ENCODE measurements around the gene PLCB4. TPM values are rescaled to one million over a fixed set of nuclear protein-coding genes. Genes with fewer than 3 reads are reported as not detected.

Gene PLCB4
- total and polyA plus RNA-seq, 3 experiments from 2014 or later, result not detected

DNA sequence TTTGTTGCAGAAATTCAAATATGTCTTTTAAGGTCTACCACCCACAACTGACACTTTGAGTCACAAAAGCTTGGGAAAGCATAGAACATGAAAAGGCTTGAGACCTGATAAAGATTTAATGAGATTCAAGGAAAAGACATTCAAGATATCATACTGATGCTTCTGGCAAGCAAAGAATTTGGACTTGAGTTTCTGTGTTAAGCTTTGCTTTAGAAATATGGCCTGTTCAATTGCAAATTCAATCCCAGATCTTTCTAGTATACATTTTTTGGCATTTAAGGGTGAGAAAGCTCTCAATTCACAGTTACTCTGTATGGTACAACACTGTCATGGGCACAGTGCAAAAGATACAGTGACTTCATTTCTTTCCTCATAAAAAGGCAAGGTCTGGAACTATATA is 406.6 kb downstream of the PLCB4 start:
- no peak overlapping the region for H3K4me3 Mint-ChIP-seq
- POLR2A ChIA-PET, result no interaction called here
- no peak for DNase-seq

GRCh38 chr20:9476174-9476573 is 407.3 kb downstream of the PLCB4 start:
- no peaks in the 10 kb centered on the region for H3K9me3 ChIP-seq (ENCODE audit: low read length)
- ChIA-PET CTCF (no interaction called here), POLR2A (no interaction called here)
- H3K36me3 ChIP-seq (ENCODE audit: insufficient read depth, low read length), result no peaks in the 10 kb centered on the region
- Mint-ChIP-seq H3K9me3 (peaks cover 0 to 5% (median 3%) of the 10 kb centered on the region in 5 donors), H3K27me3 (no peaks in the 10 kb centered on the region), H3K4me1 (no peaks in the 10 kb centered on the region), H3K36me3 (no peaks in the 10 kb centered on the region), H3K4me3 (no peak overlapping the region), H3K27ac (no peak overlapping the region)
- no peaks in the 10 kb centered on the region for H3K27me3 ChIP-seq (ENCODE audit: insufficient read depth, low read length, poor library complexity, severe bottlenecking)
- no peaks in the 10 kb centered on the region for H3K4me1 ChIP-seq (ENCODE audit: insufficient read depth, low read length)
- no peak for DNase-seq
- H3K4me3 ChIP-seq (ENCODE audit: low read length), result no peak overlapping the region
- H3K27ac ChIP-seq (ENCODE audit: low read depth, low read length), result no peak overlapping the region

More for the DNA sequence above, 406.6 kb downstream of the PLCB4 start:
- Histone ChIP-seq H3K27me3 (ENCODE audit: insufficient read depth, low read length, poor library complexity, severe bottlenecking) (no peaks in the 10 kb centered on the region), H3K4me3 (ENCODE audit: low read length) (no peak overlapping the region), H3K9me3 (ENCODE audit: low read length) (no peaks in the 10 kb centered on the region), H3K27ac (ENCODE audit: low read depth, low read length) (no peak overlapping the region), H3K36me3 (ENCODE audit: insufficient read depth, low read length) (no peaks in the 10 kb centered on the region), H3K4me1 (ENCODE audit: insufficient read depth, low read length) (no peaks in the 10 kb centered on the region)
- Mint-ChIP-seq H3K4me1 (no peaks in the 10 kb centered on the region), H3K9me3 (peaks cover 0 to 5% (median 2%) of the 10 kb centered on the region in 5 donors), H3K27me3 (no peaks in the 10 kb centered on the region), H3K36me3 (no peaks in the 10 kb centered on the region), H3K27ac (no peak overlapping the region)
- CTCF ChIA-PET, result no interaction called here

DNA sequence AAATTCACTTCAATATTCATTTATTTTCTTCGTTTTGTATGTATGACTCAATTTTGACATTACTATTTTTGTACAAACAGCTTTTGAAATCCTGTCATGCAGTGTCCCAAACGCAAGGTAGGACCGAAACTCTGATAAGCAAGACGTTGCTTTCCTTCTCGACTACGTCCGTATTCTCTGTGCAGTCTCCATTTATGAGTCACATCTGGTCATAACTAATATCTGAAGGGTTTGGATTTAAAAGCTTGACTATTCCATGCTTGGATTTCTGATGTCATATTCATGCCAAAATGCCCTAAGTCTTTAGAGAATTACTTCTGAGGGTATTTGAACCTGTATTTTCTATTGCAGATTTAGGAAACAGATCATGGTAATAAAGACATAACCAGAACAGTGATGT is 407.8 kb downstream of the PLCB4 start:
- H3K9me3 ChIP-seq (ENCODE audit: low read length), result no peaks in the 10 kb centered on the region
- DNase-seq, result no peak
- no peaks in the 10 kb centered on the region for H3K36me3 ChIP-seq (ENCODE audit: insufficient read depth, low read length)
- Mint-ChIP-seq H3K27ac (no peak overlapping the region), H3K9me3 (peaks cover 0 to 5% (median 3%) of the 10 kb centered on the region in 5 donors), H3K4me3 (no peak overlapping the region), H3K36me3 (no peaks in the 10 kb centered on the region), H3K4me1 (no peaks in the 10 kb centered on the region), H3K27me3 (no peaks in the 10 kb centered on the region)
- H3K4me3 ChIP-seq (ENCODE audit: low read length), result no peak overlapping the region
- H3K27me3 ChIP-seq (ENCODE audit: insufficient read depth, low read length, poor library complexity, severe bottlenecking), result no peaks in the 10 kb centered on the region
- ChIA-PET POLR2A (no interaction called here), CTCF (no interaction called here)
- H3K4me1 ChIP-seq (ENCODE audit: insufficient read depth, low read length), result no peaks in the 10 kb centered on the region
- H3K27ac ChIP-seq (ENCODE audit: low read depth, low read length), result no peak overlapping the region

DNA sequence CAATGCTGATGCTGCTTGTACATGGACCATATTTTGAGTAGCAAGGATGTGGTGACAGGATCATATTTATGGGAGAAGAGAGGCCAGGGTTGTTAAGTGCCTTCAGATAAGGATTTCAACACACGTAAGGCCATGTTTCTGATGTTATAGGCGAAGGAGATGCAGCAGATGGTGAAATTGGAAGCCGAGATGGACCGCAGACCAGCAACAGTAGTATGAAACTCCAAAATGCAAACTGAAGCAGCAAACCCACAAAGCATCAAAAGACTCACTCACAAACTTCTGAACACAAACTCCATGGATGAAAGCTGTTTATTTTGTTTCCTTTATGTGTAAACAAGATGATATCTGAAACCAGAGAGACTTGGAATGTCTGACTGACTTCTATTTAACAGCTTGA is 409.9 kb downstream of the PLCB4 start:
- ChIA-PET POLR2A (no interaction called here), CTCF (no interaction called here)
- H3K4me1 ChIP-seq (ENCODE audit: insufficient read depth, low read length), result no peaks in the 10 kb centered on the region
- DNase-seq, result no peak
- H3K9me3 ChIP-seq (ENCODE audit: low read length), result no peaks in the 10 kb centered on the region
- H3K27me3 ChIP-seq (ENCODE audit: insufficient read depth, low read length, poor library complexity, severe bottlenecking), result no peaks in the 10 kb centered on the region
- H3K4me1 Mint-ChIP-seq, result no peaks in the 10 kb centered on the region
- no peak overlapping the region for H3K27ac Mint-ChIP-seq
- H3K4me3 ChIP-seq (ENCODE audit: low read length), result no peak overlapping the region
- H3K27ac ChIP-seq (ENCODE audit: low read depth, low read length), result no peak overlapping the region
- H3K36me3 ChIP-seq (ENCODE audit: insufficient read depth, low read length), result no peaks in the 10 kb centered on the region
- no peaks in the 10 kb centered on the region for H3K27me3 Mint-ChIP-seq
- no peaks in the 10 kb centered on the region for H3K36me3 Mint-ChIP-seq
- no peak overlapping the region for H3K4me3 Mint-ChIP-seq
- peaks cover 0 to 5% (median 4%) of the 10 kb centered on the region in 5 donors for H3K9me3 Mint-ChIP-seq

DNA sequence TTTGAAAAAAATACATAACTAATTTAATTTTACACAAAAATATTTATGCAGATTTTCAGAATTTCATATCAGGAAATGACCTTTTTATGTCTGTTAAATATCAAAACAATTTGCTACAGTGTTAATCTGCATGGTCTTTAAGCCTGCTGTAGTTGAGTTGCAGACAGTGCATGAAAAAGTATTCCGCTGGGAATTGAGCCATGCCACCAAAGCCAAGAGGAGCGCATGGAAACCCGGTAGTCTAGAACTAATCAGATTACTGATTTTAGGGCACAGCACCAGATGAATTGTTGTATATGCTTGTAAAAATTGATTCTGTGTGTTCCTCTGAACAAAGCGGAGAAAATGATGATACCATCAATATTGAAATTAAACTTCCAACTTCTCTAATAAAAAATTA is 411.2 kb downstream of the PLCB4 start:
- no peak overlapping the region for H3K27ac ChIP-seq (ENCODE audit: low read depth, low read length)
- DNase-seq, result no peak
- H3K4me1 ChIP-seq (ENCODE audit: insufficient read depth, low read length), result no peaks in the 10 kb centered on the region
- peaks cover 0 to 8% (median 4%) of the 10 kb centered on the region in 5 donors for H3K9me3 Mint-ChIP-seq
- no peaks in the 10 kb centered on the region for H3K4me1 Mint-ChIP-seq
- no peaks in the 10 kb centered on the region for H3K9me3 ChIP-seq (ENCODE audit: low read length)
- no peak overlapping the region for H3K4me3 Mint-ChIP-seq
- H3K27me3 ChIP-seq (ENCODE audit: insufficient read depth, low read length, poor library complexity, severe bottlenecking), result no peaks in the 10 kb centered on the region
- H3K36me3 Mint-ChIP-seq, result no peaks in the 10 kb centered on the region
- H3K27ac Mint-ChIP-seq, result no peak overlapping the region
- no peak overlapping the region for H3K4me3 ChIP-seq (ENCODE audit: low read length)
- no peaks in the 10 kb centered on the region for H3K36me3 ChIP-seq (ENCODE audit: insufficient read depth, low read length)
- CTCF ChIA-PET, result no interaction called here
- POLR2A ChIA-PET, result no interaction called here
- no peaks in the 10 kb centered on the region for H3K27me3 Mint-ChIP-seq

GRCh38 chr20:9482180-9482579 is 413.3 kb downstream of the PLCB4 start:
- DNase-seq, result no peak
- Histone ChIP-seq H3K36me3 (ENCODE audit: insufficient read depth, low read length) (no peaks in the 10 kb centered on the region), H3K4me3 (ENCODE audit: low read length) (no peak overlapping the region), H3K27ac (ENCODE audit: low read depth, low read length) (no peak overlapping the region), H3K4me1 (ENCODE audit: insufficient read depth, low read length) (no peaks in the 10 kb centered on the region), H3K27me3 (ENCODE audit: insufficient read depth, low read length, poor library complexity, severe bottlenecking) (no peaks in the 10 kb centered on the region), H3K9me3 (ENCODE audit: low read length) (no peaks in the 10 kb centered on the region)
- ChIA-PET POLR2A (no interaction called here), CTCF (no interaction called here)
- Mint-ChIP-seq H3K4me3 (no peak overlapping the region), H3K4me1 (no peaks in the 10 kb centered on the region), H3K36me3 (no peaks in the 10 kb centered on the region), H3K27me3 (no peaks in the 10 kb centered on the region), H3K9me3 (peaks cover 0 to 8% (median 3%) of the 10 kb centered on the region in 5 donors), H3K27ac (no peak overlapping the region)

GRCh38 chr20:9483131-9483530 is 414.2 kb downstream of the PLCB4 start:
- no peaks in the 10 kb centered on the region for H3K36me3 Mint-ChIP-seq
- H3K4me1 Mint-ChIP-seq, result no peaks in the 10 kb centered on the region
- ChIA-PET POLR2A (no interaction called here), CTCF (no interaction called here)
- no peak overlapping the region for H3K4me3 Mint-ChIP-seq
- no peaks in the 10 kb centered on the region for H3K27me3 ChIP-seq (ENCODE audit: insufficient read depth, low read length, poor library complexity, severe bottlenecking)
- H3K9me3 ChIP-seq (ENCODE audit: low read length), result no peaks in the 10 kb centered on the region
- H3K4me3 ChIP-seq (ENCODE audit: low read length), result no peak overlapping the region
- peaks cover 0 to 5% (median 3%) of the 10 kb centered on the region in 5 donors for H3K9me3 Mint-ChIP-seq
- no peak for DNase-seq
- H3K27ac ChIP-seq (ENCODE audit: low read depth, low read length), result no peak overlapping the region
- no peak overlapping the region for H3K27ac Mint-ChIP-seq
- H3K27me3 Mint-ChIP-seq, result no peaks in the 10 kb centered on the region
- no peaks in the 10 kb centered on the region for H3K4me1 ChIP-seq (ENCODE audit: insufficient read depth, low read length)
- H3K36me3 ChIP-seq (ENCODE audit: insufficient read depth, low read length), result no peaks in the 10 kb centered on the region

GRCh38 chr20:9485614-9486340 is 416.9 kb downstream of the PLCB4 start:
- no peak for DNase-seq
- Mint-ChIP-seq H3K27ac (no peak overlapping the region), H3K9me3 (peaks cover 0 to 7% (median 3%) of the 10 kb centered on the region in 5 donors), H3K4me3 (no peak overlapping the region), H3K27me3 (no peaks in the 10 kb centered on the region), H3K4me1 (no peaks in the 10 kb centered on the region), H3K36me3 (no peaks in the 10 kb centered on the region)
- POLR2A ChIA-PET, result no interaction called here
- CTCF ChIA-PET, result no interaction called here
- no peak overlapping the region for H3K27ac ChIP-seq (ENCODE audit: low read depth, low read length)
- no peaks in the 10 kb centered on the region for H3K27me3 ChIP-seq (ENCODE audit: insufficient read depth, low read length, poor library complexity, severe bottlenecking)
- H3K4me3 ChIP-seq (ENCODE audit: low read length), result no peak overlapping the region
- H3K9me3 ChIP-seq (ENCODE audit: low read length), result no peaks in the 10 kb centered on the region
- H3K36me3 ChIP-seq (ENCODE audit: insufficient read depth, low read length), result no peaks in the 10 kb centered on the region
- H3K4me1 ChIP-seq (ENCODE audit: insufficient read depth, low read length), result no peaks in the 10 kb centered on the region
